ENCODE data around the gene GLB1L3. TPM values are rescaled to one million over a fixed set of nuclear protein-coding genes. Genes with fewer than 3 reads are reported as not detected.

Gene GLB1L3
- total and polyA plus RNA-seq, 2 of the 4 experiments (the other 2 are of a cell fraction): not detected

Other genes with a start within 250 kb of the GLB1L3 start
- 71.5 and 102 TPM in 2 replicates for gene JAM3, start 207.3 kb upstream of the GLB1L3 start, total RNA-seq (2012; rRNA removed)
- gene JAM3, start 207.3 kb upstream of the GLB1L3 start, polyA plus RNA-seq (2012; rRNA removed): 32.0 and 38.0 TPM in 2 replicates
- 19.2 and 19.7 TPM in 2 replicates for gene NCAPD3, start 52.4 kb upstream of the GLB1L3 start, total RNA-seq (2012; rRNA removed)
- 18.0 and 18.9 TPM in 2 replicates for gene NCAPD3, start 52.4 kb upstream of the GLB1L3 start, polyA plus RNA-seq (2012; rRNA removed)
- 38.9 and 51.1 TPM in 2 replicates for gene VPS26B, start 51.7 kb upstream of the GLB1L3 start, total RNA-seq (2012; rRNA removed)
- gene VPS26B, start 51.7 kb upstream of the GLB1L3 start, polyA plus RNA-seq (2012; rRNA removed): 39.5 and 41.6 TPM in 2 replicates
- 51.9 and 72.1 TPM in 2 replicates for gene THYN1, start 23.0 kb upstream of the GLB1L3 start, total RNA-seq (2012; rRNA removed)
- gene THYN1, start 23.0 kb upstream of the GLB1L3 start, polyA plus RNA-seq (2012; rRNA removed): 42.8 and 43.1 TPM in 2 replicates
- 9.7 and 11.1 TPM in 2 replicates for gene ACAD8, start 22.8 kb upstream of the GLB1L3 start, total RNA-seq (2012; rRNA removed)
- 18.3 and 21.2 TPM in 2 replicates for gene ACAD8, start 22.8 kb upstream of the GLB1L3 start, polyA plus RNA-seq (2012; rRNA removed)
- under 0.01 TPM in 2 replicates for gene GLB1L2, start 55.6 kb downstream of the GLB1L3 start, total RNA-seq (2012; rRNA removed)
- 0.13 and 0.26 TPM in 2 replicates for gene GLB1L2, start 55.6 kb downstream of the GLB1L3 start, polyA plus RNA-seq (2012; rRNA removed)
- gene B3GAT1, start 135.9 kb downstream of the GLB1L3 start, total RNA-seq (2012; rRNA removed): not detected in 2 replicates
- not detected in 2 replicates for gene B3GAT1, start 135.9 kb downstream of the GLB1L3 start, polyA plus RNA-seq (2012; rRNA removed)

All from IMR-90 (cell line).